GM23338 (cell line): Measurements from ENCODE around the gene COA6. TPM values are rescaled to one million over a fixed set of nuclear protein-coding genes. Genes with fewer than 3 reads are reported as not detected.

Source experiments
- ATAC-seq: fragments of 200-7000 bp; cut with Tn5 transposase; 3 replicates; pipeline ENCODE4 v1.9.1; 2020
- DNase-seq: peaks from one replicate; pipeline ENCODE4 v3.0.0-alpha.2; 2015; ENCODE audit warnings: low spot score
- H2AFZ ChIP-seq: fragments of 200-600 bp; sonication (generic); 2 replicates; pipeline ENCODE4 v1.8.0; 2016; ENCODE audit warnings: antibody characterized with exemption, mild to moderate bottlenecking, moderate library complexity
- H3F3A ChIP-seq: fragments of 200-600 bp; sonication (generic); replicated peaks from 2 replicates; pipeline ENCODE4 v1.8.0; 2017; ENCODE audit warnings: antibody characterized with exemption, mixed run types, low read depth
- H3K27ac ChIP-seq: fragments of 200-600 bp; sonication (generic); 2 replicates; pipeline ENCODE4 v1.6.1; 2016; ENCODE audit warnings: low read depth
- H3K27me3 ChIP-seq: fragments of 200-600 bp; sonication (generic); 2 replicates; pipeline ENCODE4 v1.8.0; 2016; ENCODE audit warnings: mild to moderate bottlenecking, mixed run types, moderate library complexity; ENCODE audit not compliant: insufficient read depth
- H3K36me3 ChIP-seq: fragments of 200-600 bp; sonication (generic); 2 replicates; pipeline ENCODE4 v1.8.0; 2016; ENCODE audit warnings: mild to moderate bottlenecking; ENCODE audit not compliant: insufficient read depth
- H3K4me1 ChIP-seq: fragments of 200-600 bp; sonication (generic); 2 replicates; pipeline ENCODE4 v1.8.0; 2016; ENCODE audit warnings: mild to moderate bottlenecking, moderate library complexity; ENCODE audit not compliant: insufficient read depth
- H3K4me2 ChIP-seq: fragments of 200-600 bp; sonication (generic); 2 replicates; pipeline ENCODE4 v1.7.1; 2017; ENCODE audit warnings: mixed run types
- H3K4me3 ChIP-seq: fragments of 200-600 bp; sonication (generic); 2 replicates; pipeline ENCODE4 v1.6.1; 2016; ENCODE audit warnings: mixed run types
- H3K79me2 ChIP-seq: fragments of 200-600 bp; sonication (generic); replicated peaks from 2 replicates; pipeline ENCODE4 v1.8.0; 2017; ENCODE audit warnings: mild to moderate bottlenecking; ENCODE audit not compliant: insufficient read depth
- H3K9me2 ChIP-seq: fragments of 200-600 bp; sonication (generic); 2 replicates; pipeline ENCODE4 v1.8.0; 2017; ENCODE audit not compliant: insufficient read depth
- H4K20me1 ChIP-seq: fragments of 200-600 bp; sonication (generic); replicated peaks from 2 replicates; pipeline ENCODE4 v1.8.0; 2017; ENCODE audit warnings: mild to moderate bottlenecking; ENCODE audit not compliant: insufficient read depth
- H3K27ac Mint-ChIP-seq: 2 replicates; pipeline ENCODE4 v1.8.0; 2020; ENCODE audit warnings: inconsistent platforms, mild to moderate bottlenecking, moderate library complexity, mixed read lengths
- H3K27me3 Mint-ChIP-seq: 3 replicates; pipeline ENCODE4 v1.8.0; 2022; ENCODE audit warnings: low read depth, mild to moderate bottlenecking, moderate library complexity, mixed read lengths, inconsistent platforms; ENCODE audit not compliant: insufficient read depth, poor library complexity
- H3K36me3 Mint-ChIP-seq: 3 replicates; pipeline ENCODE4 v1.8.0; 2021; ENCODE audit warnings: low read depth, mild to moderate bottlenecking, inconsistent platforms, moderate library complexity, mixed read lengths
- H3K4me1 Mint-ChIP-seq: 3 replicates; pipeline ENCODE4 v1.8.0; 2020; ENCODE audit warnings: mild to moderate bottlenecking, inconsistent platforms, mixed read lengths
- H3K4me3 Mint-ChIP-seq: 3 replicates; pipeline ENCODE4 v1.8.0; 2021; ENCODE audit warnings: moderate library complexity, mild to moderate bottlenecking, inconsistent platforms, mixed read lengths
- H3K9me3 Mint-ChIP-seq: 3 replicates; pipeline ENCODE4 v1.8.0; 2020; ENCODE audit warnings: moderate library complexity, mild to moderate bottlenecking, inconsistent platforms, mixed read lengths
- CREB1 ChIP-seq: fragments of 250-450 bp; sonication (Bioruptor Pico); IDR thresholded peaks from 2 replicates; pipeline ENCODE4 v1.5.0; 2020; ENCODE audit warnings: low read depth, mild to moderate bottlenecking, moderate library complexity
- EZH2 ChIP-seq: fragments of 200-600 bp; sonication (generic); IDR thresholded peaks from one replicate; pipeline ENCODE4 v1.8.0; 2017; ENCODE audit warnings: antibody characterized with exemption, mild to moderate bottlenecking, low read depth; ENCODE audit not compliant: unreplicated experiment
- EZH2phosphoT487 ChIP-seq: fragments of 200-600 bp; sonication (generic); IDR thresholded peaks from one replicate; pipeline ENCODE4 v1.8.1; 2018; ENCODE audit warnings: antibody characterized with exemption; ENCODE audit not compliant: unreplicated experiment
- JUNB ChIP-seq: IDR thresholded peaks from one replicate; pipeline ENCODE4 v1.6.1; 2016; ENCODE audit warnings: antibody characterized with exemption; ENCODE audit not compliant: unreplicated experiment
- NANOG ChIP-seq: IDR thresholded peaks from 2 replicates; pipeline ENCODE4 v1.6.1; 2016; ENCODE audit warnings: antibody characterized with exemption, borderline replicate concordance
- POLR2AphosphoS5 ChIP-seq: IDR thresholded peaks from 2 replicates; pipeline ENCODE4 v1.6.1; 2016; ENCODE audit warnings: antibody characterized with exemption, low read depth
- STAT1 ChIP-seq: IDR thresholded peaks from one replicate; pipeline ENCODE4 v1.6.1; 2016; ENCODE audit warnings: antibody characterized with exemption; ENCODE audit not compliant: unreplicated experiment
- ZNF114 ChIP-seq: fragments of 250-450 bp; sonication (Bioruptor Pico); IDR thresholded peaks from 2 replicates; pipeline ENCODE4 v1.5.0; 2020; ENCODE audit warnings: mild to moderate bottlenecking, moderate library complexity
- ZNF331 ChIP-seq: fragments of 250-450 bp; sonication (Bioruptor Pico); IDR thresholded peaks from 2 replicates; pipeline ENCODE4 v1.5.0; 2020; ENCODE audit warnings: low read depth, mild to moderate bottlenecking, moderate library complexity
- polyA plus RNA-seq: library from polyadenylated mRNA; unstranded; fragments of >200 nt; fragmentation: Nextera tagmentation; extraction: Ambion mirVana; gene quantifications from 2 replicates; pipeline ENCODE4 v1.2.1, GENCODE V29; 2016
- total RNA-seq: library from RNA; depleted of rRNA; stranded (reverse); fragments of >200 nt; shearing (Covaris generic); gene quantifications from 2 replicates; pipeline ENCODE4 v1.2.3, GENCODE V29; 2014
- TF ChIP-seq, protein P1 (sequence below): IDR thresholded peaks from 2 replicates; pipeline ENCODE4 v1.6.1; 2016; ENCODE audit warnings: antibody characterized with exemption
- TF ChIP-seq, protein P2 (sequence below): IDR thresholded peaks from one replicate; pipeline ENCODE4 v1.6.1; 2018; ENCODE audit warnings: antibody characterized with exemption; ENCODE audit not compliant: unreplicated experiment
- TF ChIP-seq, protein P3 (sequence below), 2 experiments: fragments of 200-600 bp in 1 of 2; sonication (generic) in 1 of 2; conservative IDR thresholded peaks; 2 replicates each; pipeline versions ENCODE4 v1.5.1 to v1.6.1; 2016 to 2017; ENCODE audit warnings: antibody characterized with exemption in 2 of 2, low read depth in 2 of 2, mild to moderate bottlenecking in 2 of 2, moderate library complexity in 1 of 2

The COA6 gene
- total and polyA plus RNA-seq, 2 experiments from 2014 or later: 20.7 to 156 TPM

GRCh38 chr1:234412830-234413229, 39.6 kb downstream of the COA6 start (continued):
- TF ChIP-seq ZNF331 (CRISPR knock-in tag): no peak
- TF ChIP-seq, protein P1, sequence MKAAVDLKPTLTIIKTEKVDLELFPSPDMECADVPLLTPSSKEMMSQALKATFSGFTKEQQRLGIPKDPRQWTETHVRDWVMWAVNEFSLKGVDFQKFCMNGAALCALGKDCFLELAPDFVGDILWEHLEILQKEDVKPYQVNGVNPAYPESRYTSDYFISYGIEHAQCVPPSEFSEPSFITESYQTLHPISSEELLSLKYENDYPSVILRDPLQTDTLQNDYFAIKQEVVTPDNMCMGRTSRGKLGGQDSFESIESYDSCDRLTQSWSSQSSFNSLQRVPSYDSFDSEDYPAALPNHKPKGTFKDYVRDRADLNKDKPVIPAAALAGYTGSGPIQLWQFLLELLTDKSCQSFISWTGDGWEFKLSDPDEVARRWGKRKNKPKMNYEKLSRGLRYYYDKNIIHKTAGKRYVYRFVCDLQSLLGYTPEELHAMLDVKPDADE: no peak
- TF ChIP-seq POLR2AphosphoS5: no peak
- TF ChIP-seq EZH2: no peak
- TF ChIP-seq, protein P2, sequence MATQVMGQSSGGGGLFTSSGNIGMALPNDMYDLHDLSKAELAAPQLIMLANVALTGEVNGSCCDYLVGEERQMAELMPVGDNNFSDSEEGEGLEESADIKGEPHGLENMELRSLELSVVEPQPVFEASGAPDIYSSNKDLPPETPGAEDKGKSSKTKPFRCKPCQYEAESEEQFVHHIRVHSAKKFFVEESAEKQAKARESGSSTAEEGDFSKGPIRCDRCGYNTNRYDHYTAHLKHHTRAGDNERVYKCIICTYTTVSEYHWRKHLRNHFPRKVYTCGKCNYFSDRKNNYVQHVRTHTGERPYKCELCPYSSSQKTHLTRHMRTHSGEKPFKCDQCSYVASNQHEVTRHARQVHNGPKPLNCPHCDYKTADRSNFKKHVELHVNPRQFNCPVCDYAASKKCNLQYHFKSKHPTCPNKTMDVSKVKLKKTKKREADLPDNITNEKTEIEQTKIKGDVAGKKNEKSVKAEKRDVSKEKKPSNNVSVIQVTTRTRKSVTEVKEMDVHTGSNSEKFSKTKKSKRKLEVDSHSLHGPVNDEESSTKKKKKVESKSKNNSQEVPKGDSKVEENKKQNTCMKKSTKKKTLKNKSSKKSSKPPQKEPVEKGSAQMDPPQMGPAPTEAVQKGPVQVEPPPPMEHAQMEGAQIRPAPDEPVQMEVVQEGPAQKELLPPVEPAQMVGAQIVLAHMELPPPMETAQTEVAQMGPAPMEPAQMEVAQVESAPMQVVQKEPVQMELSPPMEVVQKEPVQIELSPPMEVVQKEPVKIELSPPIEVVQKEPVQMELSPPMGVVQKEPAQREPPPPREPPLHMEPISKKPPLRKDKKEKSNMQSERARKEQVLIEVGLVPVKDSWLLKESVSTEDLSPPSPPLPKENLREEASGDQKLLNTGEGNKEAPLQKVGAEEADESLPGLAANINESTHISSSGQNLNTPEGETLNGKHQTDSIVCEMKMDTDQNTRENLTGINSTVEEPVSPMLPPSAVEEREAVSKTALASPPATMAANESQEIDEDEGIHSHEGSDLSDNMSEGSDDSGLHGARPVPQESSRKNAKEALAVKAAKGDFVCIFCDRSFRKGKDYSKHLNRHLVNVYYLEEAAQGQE: no peak
- TF ChIP-seq, protein P3, sequence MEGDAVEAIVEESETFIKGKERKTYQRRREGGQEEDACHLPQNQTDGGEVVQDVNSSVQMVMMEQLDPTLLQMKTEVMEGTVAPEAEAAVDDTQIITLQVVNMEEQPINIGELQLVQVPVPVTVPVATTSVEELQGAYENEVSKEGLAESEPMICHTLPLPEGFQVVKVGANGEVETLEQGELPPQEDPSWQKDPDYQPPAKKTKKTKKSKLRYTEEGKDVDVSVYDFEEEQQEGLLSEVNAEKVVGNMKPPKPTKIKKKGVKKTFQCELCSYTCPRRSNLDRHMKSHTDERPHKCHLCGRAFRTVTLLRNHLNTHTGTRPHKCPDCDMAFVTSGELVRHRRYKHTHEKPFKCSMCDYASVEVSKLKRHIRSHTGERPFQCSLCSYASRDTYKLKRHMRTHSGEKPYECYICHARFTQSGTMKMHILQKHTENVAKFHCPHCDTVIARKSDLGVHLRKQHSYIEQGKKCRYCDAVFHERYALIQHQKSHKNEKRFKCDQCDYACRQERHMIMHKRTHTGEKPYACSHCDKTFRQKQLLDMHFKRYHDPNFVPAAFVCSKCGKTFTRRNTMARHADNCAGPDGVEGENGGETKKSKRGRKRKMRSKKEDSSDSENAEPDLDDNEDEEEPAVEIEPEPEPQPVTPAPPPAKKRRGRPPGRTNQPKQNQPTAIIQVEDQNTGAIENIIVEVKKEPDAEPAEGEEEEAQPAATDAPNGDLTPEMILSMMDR (conservative IDR thresholded peaks at IDR 0.05; ENCODE audit: low read depth in 2 of 2): no peak
- TF ChIP-seq EZH2phosphoT487: no peak
- no peak for TF ChIP-seq ZNF114 (CRISPR knock-in tag)
- no peak for TF ChIP-seq STAT1
- no peak for TF ChIP-seq CREB1 (CRISPR knock-in tag)
- TF ChIP-seq JUNB: no peak
- no peak for TF ChIP-seq NANOG

DNA sequence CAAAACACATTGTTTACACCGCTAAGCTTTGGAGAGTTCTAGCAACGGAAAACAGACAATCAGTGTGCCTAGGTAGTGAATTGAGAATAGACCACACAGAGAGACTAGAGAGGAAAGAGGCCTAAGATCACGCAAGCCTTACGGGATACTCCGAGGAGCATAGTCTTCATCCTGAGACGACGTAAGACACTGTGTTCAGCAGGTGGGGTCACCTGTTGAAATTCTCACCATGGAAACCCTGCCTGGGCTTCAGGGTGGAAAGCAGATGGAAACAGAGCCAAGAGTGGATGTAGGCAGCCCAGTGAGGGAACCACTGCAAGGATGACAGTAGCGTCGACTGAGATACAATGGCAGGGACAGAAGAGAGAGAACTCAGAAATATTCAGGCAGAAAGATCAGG, 40.2 kb downstream of the COA6 start:
- Mint-ChIP-seq H3K36me3 (peaks cover 15% of the 10 kb centered on the region; the same call in 2 of the 3 replicates), H3K9me3 (no peaks in the 10 kb centered on the region), H3K27me3 (peaks cover 6% of the 10 kb centered on the region), H3K27ac (no peak overlapping the region), H3K4me1 (peaks cover 6% of the 10 kb centered on the region; the same call in 2 of the 3 replicates), H3K4me3 (no peak overlapping the region)
- no peak for ATAC-seq
- Histone ChIP-seq H3K27ac (no peak overlapping the region), H3K36me3 (no peaks in the 10 kb centered on the region; the same call in 1 of the 2 replicates), H2AFZ (no peak overlapping the region), H3K27me3 (no peaks in the 10 kb centered on the region), H3K4me2 (no peak overlapping the region), H3F3A (no peaks in the 10 kb centered on the region), H4K20me1 (no peaks in the 10 kb centered on the region; the same call in 1 of the 2 replicates), H3K4me3 (no peak overlapping the region), H3K9me2 (no peaks in the 10 kb centered on the region), H3K79me2 (no peaks in the 10 kb centered on the region), H3K4me1 (no peaks in the 10 kb centered on the region)
- DNase-seq: no peak
- TF ChIP-seq NANOG (no peak), STAT1 (no peak), ZNF114 (CRISPR knock-in tag) (no peak)
- TF ChIP-seq, protein P2: no peak
